OCI-LY7 (cell line): ENCODE results near the gene PARP12. TPM values are rescaled to one million over a fixed set of nuclear protein-coding genes. Genes with fewer than 3 reads are reported as not detected.

Experiments used
- BruUV-seq: library from RNA; stranded (reverse); fragments of 400-500 nt; replicated peaks from 2 replicates; lab custom pipeline; 2021; lab: Mats Ljungman, UMichigan
- CTCF ChIA-PET: fragments of 300-600 bp; sonication (Branson Sonifier 250); formaldehyde crosslinking; loops from one replicate; lab custom pipeline; 2022; ENCODE audit warnings: antibody characterized with exemption; ENCODE audit not compliant: unreplicated experiment; lab: Charles Lee
- POLR2A ChIA-PET: fragments of 300-600 bp; sonication (Branson Sonifier 250); formaldehyde crosslinking; loops from one replicate; lab custom pipeline; 2022; ENCODE audit warnings: antibody characterized with exemption; lab: Charles Lee
- DNase-seq: peaks from one replicate; pipeline ENCODE4 v3.0.0-alpha.2; 2015; ENCODE audit warnings: low spot score
- H2AFZ ChIP-seq: fragments of 200-600 bp; sonication (generic), shearing (Covaris generic); 2 replicates; pipeline ENCODE4 v1.6.1; 2014; ENCODE audit warnings: mild to moderate bottlenecking, antibody characterized with exemption, low read length, moderate library complexity
- H3K27ac ChIP-seq: fragments of 200-600 bp; sonication (generic); 2 replicates; pipeline ENCODE4 v1.5.1; 2014; ENCODE audit warnings: mixed run types, low read depth, mild to moderate bottlenecking, moderate library complexity, low read length, inconsistent platforms; ENCODE audit not compliant: poor library complexity, severe bottlenecking
- H3K36me3 ChIP-seq: fragments of 200-600 bp; sonication (generic); 2 replicates; pipeline ENCODE4 v1.6.1; 2014; ENCODE audit warnings: mild to moderate bottlenecking, antibody characterized with exemption, low read length, moderate library complexity, mixed read lengths; ENCODE audit not compliant: insufficient read depth
- H3K4me1 ChIP-seq: fragments of 200-600 bp; sonication (generic); 2 replicates; pipeline ENCODE4 v1.5.1; 2014; ENCODE audit warnings: mild to moderate bottlenecking, low read length; ENCODE audit not compliant: insufficient read depth, poor library complexity, severe bottlenecking
- H3K4me2 ChIP-seq: fragments of 200-600 bp; sonication (generic); 2 replicates; pipeline ENCODE4 v1.6.1; 2014; ENCODE audit warnings: mild to moderate bottlenecking, low read length
- H3K4me3 ChIP-seq: fragments of 200-600 bp; sonication (generic); 2 replicates; pipeline ENCODE4 v1.5.1; 2014; ENCODE audit warnings: mild to moderate bottlenecking, low read depth, low read length; ENCODE audit not compliant: poor library complexity, severe bottlenecking
- H3K79me2 ChIP-seq: fragments of 200-600 bp; sonication (generic); 2 replicates; pipeline ENCODE4 v1.6.1; 2016; ENCODE audit warnings: low read depth, mild to moderate bottlenecking, low read length, moderate library complexity, mixed read lengths; ENCODE audit not compliant: insufficient read depth
- H3K9me2 ChIP-seq: fragments of 200-600 bp; sonication (generic); 2 replicates; pipeline ENCODE4 v1.6.1; 2016; ENCODE audit warnings: mild to moderate bottlenecking, low read length, mixed read lengths; ENCODE audit not compliant: insufficient read depth
- H3K9me3 ChIP-seq: fragments of 200-600 bp; sonication (generic); 2 replicates; pipeline ENCODE4 v1.6.1; 2014; ENCODE audit warnings: mild to moderate bottlenecking, mixed run types, low read length, mixed read lengths
- H4K20me1 ChIP-seq: fragments of 200-600 bp; sonication (generic); 2 replicates; pipeline ENCODE4 v1.6.1; 2014; ENCODE audit warnings: mild to moderate bottlenecking, antibody characterized with exemption, low read length, moderate library complexity, mixed read lengths; ENCODE audit not compliant: insufficient read depth
- EZH2phosphoT487 ChIP-seq: fragments of 200-600 bp; sonication (generic); IDR thresholded peaks from 2 replicates; pipeline ENCODE4 v1.6.1; 2018; ENCODE audit warnings: low read depth, borderline replicate concordance, mild to moderate bottlenecking, mixed run types, antibody characterized with exemption, low read length, moderate library complexity, mixed read lengths
- intact Hi-C: fragments of 100-400 bp; cut with micrococcal nuclease; formaldehyde crosslinking; loops from one replicate; pipeline ENCODE4 v1.10.0; 2022; ENCODE audit not compliant: unreplicated experiment
- total RNA-seq, 2 experiments: library from RNA; depleted of rRNA in 1 of 2; stranded (reverse); fragments of >200 nt in 1 of 2; shearing (Covaris generic) in 1 of 2; gene quantifications; 2 replicates each; pipeline ENCODE4 v1.2.3, GENCODE V29; 2014 to 2022
- TF ChIP-seq, protein P1 (sequence below): fragments of 200-600 bp; sonication (generic); conservative IDR thresholded peaks from 2 replicates; pipeline ENCODE4 v1.5.1; 2014; ENCODE audit warnings: mild to moderate bottlenecking, antibody characterized with exemption, low read length, moderate library complexity, mixed read lengths

The PARP12 gene
- total RNA-seq, 2 experiments from 2014 or later = 6.5 to 12.5 TPM

DNA sequence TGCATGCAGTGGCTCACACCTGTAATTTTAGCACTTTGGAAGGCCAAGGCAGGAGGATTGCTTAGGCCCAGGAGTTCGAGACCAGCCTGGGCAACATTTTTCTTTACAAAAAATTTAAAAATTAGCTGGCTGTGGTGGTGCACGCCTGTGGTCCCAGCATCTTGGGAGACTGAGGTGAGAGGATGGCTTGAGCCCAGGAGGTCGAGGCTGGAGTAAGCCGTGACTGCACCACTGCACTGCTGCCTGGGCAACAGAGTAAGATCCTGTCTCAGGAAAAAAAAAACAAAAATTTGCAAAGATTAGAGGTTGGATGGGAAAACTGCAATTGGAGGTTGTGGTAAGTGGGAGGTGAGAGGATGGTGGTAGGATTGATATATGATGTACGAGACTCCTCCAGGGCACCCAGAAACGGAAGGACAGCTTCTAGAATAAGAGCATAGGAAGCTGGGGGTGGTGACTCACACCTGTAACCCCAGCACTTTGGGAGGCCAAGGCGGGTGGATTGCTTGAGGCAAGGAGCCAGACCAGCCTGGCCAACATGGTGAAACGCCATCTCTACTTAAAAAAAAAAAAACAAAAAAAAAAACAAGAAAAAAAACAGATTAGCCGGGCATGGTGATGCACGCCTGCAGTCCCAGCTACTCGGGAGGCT is 19.1 kb upstream of the PARP12 start:
- no peak overlapping the region for H2AFZ ChIP-seq
- intact Hi-C loops = no loop called here
- H3K9me2 ChIP-seq = no peaks in the 10 kb centered on the region
- BruUV-seq = no TSS peak
- H3K4me2 ChIP-seq = no peak overlapping the region
- no peaks in the 10 kb centered on the region for H3K36me3 ChIP-seq
- H3K9me3 ChIP-seq = no peaks in the 10 kb centered on the region
- no peaks in the 10 kb centered on the region for H3K4me1 ChIP-seq
- H3K79me2 ChIP-seq = no peaks in the 10 kb centered on the region
- ChIA-PET CTCF (no interaction called here), POLR2A (no interaction called here)
- DNase-seq = no peak
- H4K20me1 ChIP-seq = no peaks in the 10 kb centered on the region
- no peak overlapping the region for H3K4me3 ChIP-seq
- H3K27ac ChIP-seq = no peak overlapping the region
- no peak for TF ChIP-seq EZH2phosphoT487
- TF ChIP-seq, protein P1, sequence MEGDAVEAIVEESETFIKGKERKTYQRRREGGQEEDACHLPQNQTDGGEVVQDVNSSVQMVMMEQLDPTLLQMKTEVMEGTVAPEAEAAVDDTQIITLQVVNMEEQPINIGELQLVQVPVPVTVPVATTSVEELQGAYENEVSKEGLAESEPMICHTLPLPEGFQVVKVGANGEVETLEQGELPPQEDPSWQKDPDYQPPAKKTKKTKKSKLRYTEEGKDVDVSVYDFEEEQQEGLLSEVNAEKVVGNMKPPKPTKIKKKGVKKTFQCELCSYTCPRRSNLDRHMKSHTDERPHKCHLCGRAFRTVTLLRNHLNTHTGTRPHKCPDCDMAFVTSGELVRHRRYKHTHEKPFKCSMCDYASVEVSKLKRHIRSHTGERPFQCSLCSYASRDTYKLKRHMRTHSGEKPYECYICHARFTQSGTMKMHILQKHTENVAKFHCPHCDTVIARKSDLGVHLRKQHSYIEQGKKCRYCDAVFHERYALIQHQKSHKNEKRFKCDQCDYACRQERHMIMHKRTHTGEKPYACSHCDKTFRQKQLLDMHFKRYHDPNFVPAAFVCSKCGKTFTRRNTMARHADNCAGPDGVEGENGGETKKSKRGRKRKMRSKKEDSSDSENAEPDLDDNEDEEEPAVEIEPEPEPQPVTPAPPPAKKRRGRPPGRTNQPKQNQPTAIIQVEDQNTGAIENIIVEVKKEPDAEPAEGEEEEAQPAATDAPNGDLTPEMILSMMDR = no peak

DNA sequence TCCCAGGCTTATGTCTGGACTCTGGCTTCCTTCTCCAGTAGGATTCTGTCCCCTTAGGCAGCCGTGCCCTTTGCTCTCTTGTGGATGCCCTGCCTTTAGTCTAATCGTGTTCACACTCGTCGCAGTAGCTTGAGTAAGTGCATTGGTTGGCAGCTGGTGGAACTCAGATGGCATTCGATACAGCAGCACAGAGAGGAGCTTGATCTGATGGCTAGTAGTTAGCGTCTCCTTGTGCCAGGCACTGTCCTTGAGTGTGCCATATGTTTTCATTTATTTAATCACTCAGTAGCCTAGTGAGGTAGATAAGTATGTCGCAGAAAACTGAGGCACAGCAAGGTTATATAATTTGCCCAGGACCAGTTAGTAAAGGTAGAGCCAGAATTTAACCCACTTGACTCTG is 18.2 kb upstream of the PARP12 start:
- Histone ChIP-seq H3K9me3 (no peaks in the 10 kb centered on the region), H3K9me2 (no peaks in the 10 kb centered on the region), H2AFZ (no peak overlapping the region), H3K79me2 (no peaks in the 10 kb centered on the region), H3K27ac (no peak overlapping the region), H4K20me1 (no peaks in the 10 kb centered on the region), H3K4me2 (no peak overlapping the region), H3K4me1 (no peaks in the 10 kb centered on the region), H3K4me3 (no peak overlapping the region), H3K36me3 (no peaks in the 10 kb centered on the region)
- BruUV-seq = no TSS peak
- ChIA-PET POLR2A (no interaction called here), CTCF (no interaction called here)
- intact Hi-C loops = no loop called here
- TF ChIP-seq, protein P1 = no peak
- no peak for TF ChIP-seq EZH2phosphoT487
- no peak for DNase-seq

DNA sequence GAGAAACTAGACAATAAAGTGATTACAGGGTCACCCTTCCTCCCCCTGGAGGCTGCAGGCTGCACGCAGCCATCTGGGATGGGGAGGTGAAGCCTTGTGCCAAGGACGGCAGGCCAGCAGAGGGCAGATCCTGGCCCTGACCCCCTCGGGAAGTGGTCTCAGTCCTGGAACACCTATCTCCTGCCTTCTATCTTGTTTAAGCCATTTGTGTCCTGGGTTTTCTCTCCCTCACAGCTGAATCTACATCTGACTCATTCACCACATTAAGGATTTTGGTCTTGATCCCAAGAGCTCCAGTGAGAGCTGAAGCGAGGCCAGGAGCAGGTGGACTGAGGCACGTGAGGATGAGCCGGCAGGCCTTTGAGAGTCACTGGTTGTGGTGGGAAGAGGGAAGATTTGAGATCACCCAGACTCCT is 16.4 kb upstream of the PARP12 start:
- POLR2A ChIA-PET = interaction anchor here (0.7 kb wide), 2 partner anchors 28 to 236 kb away, joined by 3 to 4 read pairs; no protein-coding TSS in a partner anchor

More for the DNA sequence above, 16.4 kb upstream of the PARP12 start:
- H3K9me2 ChIP-seq = no peaks in the 10 kb centered on the region
- H3K4me3 ChIP-seq = no peak overlapping the region
- H3K9me3 ChIP-seq = no peaks in the 10 kb centered on the region
- no TSS peak for BruUV-seq
- no peaks in the 10 kb centered on the region for H3K79me2 ChIP-seq
- no peak overlapping the region for H2AFZ ChIP-seq
- intact Hi-C loops = no loop called here
- TF ChIP-seq, protein P1 = peak; percentile 29; the same call in 1 of the 2 replicates
- no peak for TF ChIP-seq EZH2phosphoT487
- no peaks in the 10 kb centered on the region for H3K36me3 ChIP-seq
- no peaks in the 10 kb centered on the region for H3K4me1 ChIP-seq
- no peak overlapping the region for H3K4me2 ChIP-seq
- DNase-seq = peak; percentile 7
- CTCF ChIA-PET = interaction anchor here (0.6 kb wide), 1 partner anchor 22 kb away, joined by 3 read pairs; no protein-coding TSS in a partner anchor
- no peaks in the 10 kb centered on the region for H4K20me1 ChIP-seq
- H3K27ac ChIP-seq = no peak overlapping the region
